Stimulated activated CD4-positive, alpha-beta T cell treated with anti-CD3 and anti-CD28 coated beads, TNF-alpha, amount 100 ng/mL, for 48 hours (primary cell): ENCODE measurements around the gene STYXL1.
"Not testable (repeated sequence)": the region's sequence is repeated elsewhere in the genome, so short reads cannot be mapped to it uniquely, and the experiment has no call there.

Source experiments
- DNase-seq, 3 donors: peaks; one replicate each; pipeline ENCODE4 v3.0.0-alpha.2; 2020; ENCODE audit warnings: low read depth in 3 of 3

STYXL1 gene

GRCh38 chr7:76065016-76065612, 17.3 kb upstream of the STYXL1 start:
- no peak for DNase-seq

- no peak for DNase-seq
Measured at GRCh38 chr7:76064208-76064970, 16.6 kb upstream of the STYXL1 start.

GRCh38 chr7:76063525-76063924, 15.7 kb upstream of the STYXL1 start:
- DNase-seq: no peak

GRCh38 chr7:76063114-76063513, 15.3 kb upstream of the STYXL1 start:
- no peak for DNase-seq

GRCh38 chr7:76062254-76062653, 14.5 kb upstream of the STYXL1 start:
- no peak for DNase-seq

GRCh38 chr7:76060842-76061241, 13.0 kb upstream of the STYXL1 start:
- DNase-seq: no peak

GRCh38 chr7:76058745-76059144, 10.9 kb upstream of the STYXL1 start:
- DNase-seq: not testable (repeated sequence)

GRCh38 chr7:76057813-76058145, 10.0 kb upstream of the STYXL1 start:
- no peak for DNase-seq

GRCh38 chr7:76057103-76057812, 9.5 kb upstream of the STYXL1 start:
- no peak for DNase-seq

- DNase-seq: no peak
Measured at GRCh38 chr7:76056241-76056640, 8.4 kb upstream of the STYXL1 start.

GRCh38 chr7:76054123-76055120, 6.6 kb upstream of the STYXL1 start:
- DNase-seq: no peak

GRCh38 chr7:76053461-76053860, 5.7 kb upstream of the STYXL1 start:
- DNase-seq: no peak

GRCh38 chr7:76052681-76053080, 4.9 kb upstream of the STYXL1 start:
- DNase-seq: not testable (repeated sequence)

- no peak for DNase-seq
Measured at GRCh38 chr7:76051840-76052239, 4.0 kb upstream of the STYXL1 start.

- no peak for DNase-seq
Measured at GRCh38 chr7:76050545-76050944, 2.7 kb upstream of the STYXL1 start.

- no peak for DNase-seq
Measured at GRCh38 chr7:76049295-76049694, 1.5 kb upstream of the STYXL1 start.

GRCh38 chr7:76048668-76048988, 828 bp upstream of the STYXL1 start:
- peak in 1 of 3 donors; percentile 16 for DNase-seq

- no peak for DNase-seq
Measured at GRCh38 chr7:76047305-76047810, 442 bp downstream of the STYXL1 start.

- no peak for DNase-seq
Measured at GRCh38 chr7:76044375-76044865, 3.4 kb downstream of the STYXL1 start.

- DNase-seq: no peak
Measured at GRCh38 chr7:76040126-76040525, 7.7 kb downstream of the STYXL1 start.

- no peak for DNase-seq
Measured at GRCh38 chr7:76037310-76037709, 10.5 kb downstream of the STYXL1 start.

- no peak for DNase-seq
Measured at GRCh38 chr7:76031964-76032363, 15.8 kb downstream of the STYXL1 start.
